HCT116 (cell line): ENCODE results near the gene TYRO3. TPM values are rescaled to one million over a fixed set of nuclear protein-coding genes. Genes with fewer than 3 reads are reported as not detected.

Experiments
- ATAC-seq: fragments of 200-7000 bp; cut with Tn5 transposase; 2 replicates; pipeline ENCODE4 v1.9.1; 2020; ENCODE audit warnings: mild to moderate bottlenecking, moderate library complexity
- BruUV-seq: library from RNA; stranded (reverse); fragments of 400-500 nt; replicated peaks from 2 replicates; lab custom pipeline; 2021; lab: Mats Ljungman, UMichigan
- CTCF ChIA-PET: fragments of 300-600 bp; sonication (Branson Sonifier 250); formaldehyde crosslinking; loops from one replicate; lab custom pipeline; 2021; ENCODE audit warnings: antibody characterized with exemption; lab: Charles Lee
- POLR2A ChIA-PET: fragments of 300-600, 350-600 bp; sonication (Branson Sonifier 250); formaldehyde crosslinking; loops from one replicate; lab custom pipeline; 2021; ENCODE audit warnings: antibody characterized with exemption; lab: Charles Lee
- RAD21 ChIA-PET, 2 experiments: fragments of 300-600 bp; sonication (Branson Sonifier 250); formaldehyde crosslinking; loops; one replicate each; lab custom pipeline; 2023; ENCODE audit warnings: low total read pairs in 2 of 2; ENCODE audit not compliant: uncharacterized antibody in 2 of 2, unreplicated experiment in 2 of 2, low non-redundant PET in 1 of 2; lab: Charles Lee
- DNase-seq: peaks from one replicate; pipeline ENCODE4 v3.0.0-alpha.2; 2010; ENCODE audit warnings: low read depth, low spot score
- H2AFZ ChIP-seq: fragments of 200-600 bp; shearing (Covaris generic), sonication (generic); 2 replicates; pipeline ENCODE4 v1.6.1; 2017; ENCODE audit warnings: low read depth, mixed run types, mixed read lengths, antibody characterized with exemption, low read length; ENCODE audit not compliant: poor library complexity, severe bottlenecking
- H3K27ac ChIP-seq: 2 replicates; pipeline ENCODE4 v1.5.1; 2012; ENCODE audit warnings: low read depth, low read length
- H3K27me3 ChIP-seq: fragments of 200-600 bp; sonication (generic); 2 replicates; pipeline ENCODE4 v1.6.1; 2016; ENCODE audit warnings: mixed run types, low read length, mixed read lengths; ENCODE audit not compliant: insufficient read depth
- H3K36me3 ChIP-seq, 2 experiments: fragments of 200-500 bp in 1 of 2; fragments of 200-600 bp in 1 of 2; sonication (Bioruptor generic) in 1 of 2; sonication (generic) in 1 of 2; 2 replicates each; pipeline versions ENCODE4 v1.5.1 to v1.6.1; 2014 to 2016; ENCODE audit warnings: low read length in 2 of 2, inconsistent platforms in 1 of 2, mixed read lengths in 1 of 2, mixed run types in 1 of 2; ENCODE audit not compliant: insufficient read depth in 2 of 2, control insufficient read depth in 1 of 2
- H3K4me1 ChIP-seq, 2 experiments: fragments of 200-600 bp in 1 of 2; sonication (generic) in 1 of 2; 2 replicates each; pipeline versions ENCODE4 v1.5.1 to v1.6.1; 2012 to 2017; ENCODE audit warnings: low read length in 2 of 2, inconsistent platforms in 1 of 2, mild to moderate bottlenecking in 1 of 2, mixed read lengths in 1 of 2, mixed run types in 1 of 2, moderate library complexity in 1 of 2; ENCODE audit not compliant: insufficient read depth in 2 of 2, control insufficient read depth in 1 of 2
- H3K4me2 ChIP-seq: fragments of 200-600 bp; sonication (generic); 2 replicates; pipeline ENCODE4 v1.6.1; 2017; ENCODE audit warnings: mixed run types, low read length, mixed read lengths
- H3K4me3 ChIP-seq, 2 experiments: fragments of 200-600 bp in 1 of 2; sonication (generic) in 1 of 2; replicated peaks in 1 of 2; 2 replicates each; pipeline ENCODE4 v1.5.1; 2011 to 2016; ENCODE audit warnings: low read length in 2 of 2, control low read depth in 1 of 2, low read depth in 1 of 2, mild to moderate bottlenecking in 1 of 2, mixed read lengths in 1 of 2, mixed run types in 1 of 2
- H3K79me2 ChIP-seq: fragments of 200-600 bp; sonication (generic); 2 replicates; pipeline ENCODE4 v1.6.1; 2017; ENCODE audit warnings: mild to moderate bottlenecking, mixed run types, low read length, moderate library complexity, mixed read lengths; ENCODE audit not compliant: insufficient read depth
- H3K9ac ChIP-seq: fragments of 200-600 bp; sonication (generic); 2 replicates; pipeline ENCODE4 v1.6.1; 2016; ENCODE audit warnings: low read length, mixed read lengths
- H3K9me2 ChIP-seq: fragments of 200-600 bp; sonication (generic), shearing (Covaris generic); 2 replicates; pipeline ENCODE4 v1.6.1; 2017; ENCODE audit warnings: mixed run types, mild to moderate bottlenecking, moderate library complexity; ENCODE audit not compliant: insufficient read depth
- H3K9me3 ChIP-seq, 2 experiments: fragments of 200-500 bp in 1 of 2; fragments of 200-600 bp in 1 of 2; sonication (Bioruptor generic) in 1 of 2; sonication (generic) in 1 of 2; 2 replicates each; pipeline ENCODE4 v1.6.1; 2014 to 2017; ENCODE audit warnings: low read length in 2 of 2, mixed read lengths in 2 of 2, inconsistent platforms in 1 of 2, low read depth in 1 of 2, mild to moderate bottlenecking in 1 of 2, mixed run types in 1 of 2, moderate library complexity in 1 of 2; ENCODE audit not compliant: control insufficient read depth in 1 of 2, insufficient read depth in 1 of 2
- H4K20me1 ChIP-seq: fragments of 200-600 bp; sonication (generic), shearing (Covaris generic); 2 replicates; pipeline ENCODE4 v1.6.1; 2017; ENCODE audit warnings: mixed run types, mild to moderate bottlenecking, moderate library complexity; ENCODE audit not compliant: insufficient read depth
- ATF3 ChIP-seq: IDR thresholded peaks from 2 replicates; pipeline ENCODE4 v1.6.1; 2012
- CBX3 ChIP-seq: IDR thresholded peaks from 2 replicates; pipeline ENCODE4 v1.6.1; 2012; ENCODE audit warnings: low read depth
- CEBPB ChIP-seq: IDR thresholded peaks from 2 replicates; pipeline ENCODE4 v1.6.1; 2012; ENCODE audit warnings: low read depth
- EGR1 ChIP-seq: IDR thresholded peaks from 2 replicates; pipeline ENCODE4 v1.6.1; 2012; ENCODE audit warnings: low read depth
- EZH2 ChIP-seq: fragments of 200-600 bp; sonication (generic); IDR thresholded peaks from 2 replicates; pipeline ENCODE4 v1.6.1; 2017; ENCODE audit warnings: antibody characterized with exemption, mixed run types
- EZH2phosphoT487 ChIP-seq: fragments of 200-600 bp; IDR thresholded peaks from 2 replicates; pipeline ENCODE4 v1.6.1; 2018; ENCODE audit warnings: antibody characterized with exemption, borderline replicate concordance
- FOSL1 ChIP-seq: IDR thresholded peaks from 2 replicates; pipeline ENCODE4 v1.6.1; 2012; ENCODE audit warnings: low read depth
- POLR2A ChIP-seq: IDR thresholded peaks from 2 replicates; pipeline ENCODE4 v1.7.0; 2011; ENCODE audit warnings: borderline replicate concordance; ENCODE audit not compliant: insufficient read depth, insufficient read length; ENCODE audit errors: extremely low read depth
- POLR2AphosphoS5 ChIP-seq: IDR thresholded peaks from 2 replicates; pipeline ENCODE4 v1.6.1; 2011; ENCODE audit warnings: mild to moderate bottlenecking, low read depth, low read length, moderate library complexity
- RAD21 ChIP-seq: IDR thresholded peaks from 2 replicates; pipeline ENCODE4 v1.6.1; 2012; ENCODE audit warnings: low read depth, mild to moderate bottlenecking
- REST ChIP-seq: IDR thresholded peaks from 2 replicates; pipeline ENCODE4 v1.6.1; 2012; ENCODE audit warnings: low read depth
- SIN3A ChIP-seq: IDR thresholded peaks from 2 replicates; pipeline ENCODE4 v1.6.1; 2012; ENCODE audit warnings: low read depth
- SP1 ChIP-seq: IDR thresholded peaks from 2 replicates; pipeline ENCODE4 v1.6.1; 2012; ENCODE audit warnings: low read depth
- TCF7L2 ChIP-seq: IDR thresholded peaks from 2 replicates; pipeline ENCODE4 v1.7.0; 2011; ENCODE audit warnings: borderline replicate concordance, inconsistent platforms; ENCODE audit not compliant: insufficient read depth, insufficient read length; ENCODE audit errors: extremely low read depth
- ZBTB33 ChIP-seq: IDR thresholded peaks from 2 replicates; pipeline ENCODE4 v1.6.1; 2011; ENCODE audit warnings: mild to moderate bottlenecking, low read length, moderate library complexity; ENCODE audit not compliant: insufficient replicate concordance; ENCODE audit errors: extremely low read depth
- ZFX ChIP-seq: fragments of 450-650 bp; IDR thresholded peaks from 2 replicates; pipeline ENCODE4 v1.6.1; 2017
- ZNF274 ChIP-seq: fragments of 200-500 bp; sonication (Bioruptor generic); IDR thresholded peaks from 2 replicates; pipeline ENCODE4 v1.6.1; 2014; ENCODE audit warnings: mild to moderate bottlenecking, low read depth, low read length, inconsistent platforms
- intact Hi-C: fragments of 100-400 bp; cut with micrococcal nuclease; formaldehyde crosslinking; loops from 2 replicates; pipeline ENCODE4 v1.10.0; 2022
- total RNA-seq: library from RNA; stranded (reverse); gene quantifications from one replicate; pipeline ENCODE4 v1.2.1, GENCODE V29; 2021; ENCODE audit not compliant: unreplicated experiment
- TF ChIP-seq, protein P1 (sequence below), 3 experiments: fragments of 200-600 bp in 1 of 3; sonication (generic) in 1 of 3; IDR thresholded peaks in 2 of 3; conservative IDR thresholded peaks in 1 of 3; 2 replicates each; pipeline ENCODE4 v1.5.1; 2012 to 2017; ENCODE audit warnings: low read depth in 2 of 3, low read length in 2 of 3, antibody characterized with exemption in 1 of 3, borderline replicate concordance in 1 of 3, control low read depth in 1 of 3, mild to moderate bottlenecking in 1 of 3, mixed read lengths in 1 of 3, mixed run types in 1 of 3, moderate library complexity in 1 of 3; ENCODE audit not compliant: insufficient read depth in 1 of 3

Gene TYRO3
- total RNA-seq, 1 experiment from 2014 or later: 34.6 TPM

- TF ChIP-seq ZFX (no peak), SIN3A (no peak), EGR1 (no peak), ZBTB33 (no peak), EZH2phosphoT487 (no peak), TCF7L2 (no peak), ZNF274 (no peak), EZH2 (no peak), ATF3 (no peak), POLR2A (no peak), FOSL1 (no peak), CEBPB (no peak), CBX3 (no peak), REST (no peak), POLR2AphosphoS5 (no peak), SP1 (no peak), RAD21 (no peak)
- TF ChIP-seq, protein P1, sequence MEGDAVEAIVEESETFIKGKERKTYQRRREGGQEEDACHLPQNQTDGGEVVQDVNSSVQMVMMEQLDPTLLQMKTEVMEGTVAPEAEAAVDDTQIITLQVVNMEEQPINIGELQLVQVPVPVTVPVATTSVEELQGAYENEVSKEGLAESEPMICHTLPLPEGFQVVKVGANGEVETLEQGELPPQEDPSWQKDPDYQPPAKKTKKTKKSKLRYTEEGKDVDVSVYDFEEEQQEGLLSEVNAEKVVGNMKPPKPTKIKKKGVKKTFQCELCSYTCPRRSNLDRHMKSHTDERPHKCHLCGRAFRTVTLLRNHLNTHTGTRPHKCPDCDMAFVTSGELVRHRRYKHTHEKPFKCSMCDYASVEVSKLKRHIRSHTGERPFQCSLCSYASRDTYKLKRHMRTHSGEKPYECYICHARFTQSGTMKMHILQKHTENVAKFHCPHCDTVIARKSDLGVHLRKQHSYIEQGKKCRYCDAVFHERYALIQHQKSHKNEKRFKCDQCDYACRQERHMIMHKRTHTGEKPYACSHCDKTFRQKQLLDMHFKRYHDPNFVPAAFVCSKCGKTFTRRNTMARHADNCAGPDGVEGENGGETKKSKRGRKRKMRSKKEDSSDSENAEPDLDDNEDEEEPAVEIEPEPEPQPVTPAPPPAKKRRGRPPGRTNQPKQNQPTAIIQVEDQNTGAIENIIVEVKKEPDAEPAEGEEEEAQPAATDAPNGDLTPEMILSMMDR (IDR thresholded peaks at IDR 0.05 in 2 of 3, conservative IDR thresholded peaks at IDR 0.05 in 1 of 3; ENCODE audit: borderline replicate concordance in 1 of 3, insufficient read depth in 1 of 3, low read depth in 2 of 3, low read length in 2 of 3): no peak
- H3K27ac ChIP-seq: no peak overlapping the region
Measured at GRCh38 chr15:41511331-41511898, 47.6 kb upstream of the TYRO3 start.

More at GRCh38 chr15:41511331-41511898, 47.6 kb upstream of the TYRO3 start:
- ATAC-seq (no peak), DNase-seq (no peak)
- BruUV-seq: no TSS peak
- ChIA-PET POLR2A (no interaction called here), CTCF (interaction anchor here (1.0 kb wide), 1 partner anchor 263 kb away, joined by 3 read pairs; the partner anchor contains the start of gene MAPKBP1), RAD21 (no interaction called here)
- Histone ChIP-seq H3K36me3 (no peaks in the 10 kb centered on the region), H4K20me1 (no peaks in the 10 kb centered on the region), H3K79me2 (no peaks in the 10 kb centered on the region), H3K4me1 (peaks cover 25 to 42% of the 10 kb centered on the region in 2 experiments), H3K9me2 (no peaks in the 10 kb centered on the region), H3K4me2 (no peak overlapping the region), H3K27me3 (no peaks in the 10 kb centered on the region), H3K9ac (no peak overlapping the region), H3K9me3 (no peaks in the 10 kb centered on the region), H3K4me3 (no peak overlapping the region), H2AFZ (no peak overlapping the region)
- intact Hi-C loops: no loop called here
